ENCODE data around the gene CHI3L1.

Gene CHI3L1

GRCh38 chr1:203199481-203199815 is 12.9 kb upstream of the CHI3L1 start:
- TF ChIP-seq CTCF (IDR thresholded peaks at IDR 0.05; ENCODE audit: insufficient read depth, low read length, poor library complexity, severe bottlenecking) = no peak
- no peak for DNase-seq (ENCODE audit: extremely low read depth, insufficient read length)
- Histone ChIP-seq H3K36me3 (ENCODE audit: control insufficient read depth, insufficient read depth, low read length) (no peaks in the 10 kb centered on the region), H3K27me3 (replicated peaks; ENCODE audit: control insufficient read depth, insufficient read depth, low read length) (no peaks in the 10 kb centered on the region; the same call in 1 of the 2 replicates), H3K4me3 (replicated peaks; ENCODE audit: low read depth, low read length) (no peak overlapping the region)

GRCh38 chr1:203199002-203199401 is 12.5 kb upstream of the CHI3L1 start:
- H3K27me3 ChIP-seq (replicated peaks; ENCODE audit: control insufficient read depth, insufficient read depth, low read length) = no peaks in the 10 kb centered on the region; the same call in 1 of the 2 replicates
- no peak for TF ChIP-seq CTCF (IDR thresholded peaks at IDR 0.05; ENCODE audit: insufficient read depth, low read length, poor library complexity, severe bottlenecking)
- H3K36me3 ChIP-seq (ENCODE audit: control insufficient read depth, insufficient read depth, low read length) = no peaks in the 10 kb centered on the region
- no peak for DNase-seq (ENCODE audit: extremely low read depth, insufficient read length)
- no peak overlapping the region for H3K4me3 ChIP-seq (replicated peaks; ENCODE audit: low read depth, low read length)

GRCh38 chr1:203197625-203198024 is 11.1 kb upstream of the CHI3L1 start:
- Histone ChIP-seq H3K4me3 (replicated peaks; ENCODE audit: low read depth, low read length) (no peak overlapping the region), H3K27me3 (replicated peaks; ENCODE audit: control insufficient read depth, insufficient read depth, low read length) (no peaks in the 10 kb centered on the region; the same call in 1 of the 2 replicates), H3K36me3 (ENCODE audit: control insufficient read depth, insufficient read depth, low read length) (no peaks in the 10 kb centered on the region)
- DNase-seq (ENCODE audit: extremely low read depth, insufficient read length) = no peak
- TF ChIP-seq CTCF (IDR thresholded peaks at IDR 0.05; ENCODE audit: insufficient read depth, low read length, poor library complexity, severe bottlenecking) = no peak

- no peak for DNase-seq (ENCODE audit: extremely low read depth, insufficient read length)
- no peak for TF ChIP-seq CTCF (IDR thresholded peaks at IDR 0.05; ENCODE audit: insufficient read depth, low read length, poor library complexity, severe bottlenecking)
Observed at GRCh38 chr1:203196371-203196770, 9.9 kb upstream of the CHI3L1 start.

GRCh38 chr1:203190949-203191348 is 4.4 kb upstream of the CHI3L1 start:
- Histone ChIP-seq H3K4me3 (replicated peaks; ENCODE audit: low read depth, low read length) (no peak overlapping the region), H3K36me3 (ENCODE audit: control insufficient read depth, insufficient read depth, low read length) (no peaks in the 10 kb centered on the region), H3K27me3 (replicated peaks; ENCODE audit: control insufficient read depth, insufficient read depth, low read length) (no peaks in the 10 kb centered on the region; the same call in 1 of the 2 replicates)
- no peak for TF ChIP-seq CTCF (IDR thresholded peaks at IDR 0.05; ENCODE audit: insufficient read depth, low read length, poor library complexity, severe bottlenecking)
- DNase-seq (ENCODE audit: extremely low read depth, insufficient read length) = no peak

More at GRCh38 chr1:203196371-203196770, 9.9 kb upstream of the CHI3L1 start:
- Histone ChIP-seq H3K27me3 (replicated peaks; ENCODE audit: control insufficient read depth, insufficient read depth, low read length) (no peaks in the 10 kb centered on the region; the same call in 1 of the 2 replicates), H3K4me3 (replicated peaks; ENCODE audit: low read depth, low read length) (no peak overlapping the region), H3K36me3 (ENCODE audit: control insufficient read depth, insufficient read depth, low read length) (no peaks in the 10 kb centered on the region)

GRCh38 chr1:203189951-203190352 is 3.4 kb upstream of the CHI3L1 start:
- no peak for TF ChIP-seq CTCF (IDR thresholded peaks at IDR 0.05; ENCODE audit: insufficient read depth, low read length, poor library complexity, severe bottlenecking)
- no peaks in the 10 kb centered on the region for H3K27me3 ChIP-seq (replicated peaks; ENCODE audit: control insufficient read depth, insufficient read depth, low read length)
- H3K4me3 ChIP-seq (replicated peaks; ENCODE audit: low read depth, low read length) = no peak overlapping the region
- no peaks in the 10 kb centered on the region for H3K36me3 ChIP-seq (ENCODE audit: control insufficient read depth, insufficient read depth, low read length)
- DNase-seq (ENCODE audit: extremely low read depth, insufficient read length) = no peak
